GM18867 (cell line): Measurements from ENCODE around the gene CACFD1.

Experiments
- ATAC-seq: cut with Tn5 transposase; IDR thresholded peaks from one replicate; pipeline ENCODE4 v1.9.1; 2021; ENCODE audit warnings: mild to moderate bottlenecking, moderate library complexity; ENCODE audit not compliant: unreplicated experiment

CACFD1 gene

GRCh38 chr9:133496861-133497842 lies 37.4 kb downstream of the CACFD1 start:
- no peak for ATAC-seq

- ATAC-seq: no peak
Measured at GRCh38 chr9:133499132-133499891, 39.5 kb downstream of the CACFD1 start.

- ATAC-seq: no peak
Measured at GRCh38 chr9:133499892-133500270, 40.1 kb downstream of the CACFD1 start.

GRCh38 chr9:133502112-133502511 lies 42.3 kb downstream of the CACFD1 start:
- ATAC-seq: no peak

GRCh38 chr9:133505186-133505830 lies 45.5 kb downstream of the CACFD1 start:
- no peak for ATAC-seq

- ATAC-seq: no peak
Measured at GRCh38 chr9:133505901-133506652, 46.3 kb downstream of the CACFD1 start.

- no peak for ATAC-seq
Measured at GRCh38 chr9:133506653-133507038, 46.9 kb downstream of the CACFD1 start.

- ATAC-seq: no peak
Measured at GRCh38 chr9:133507246-133507965, 47.6 kb downstream of the CACFD1 start.

- ATAC-seq: no peak
Measured at GRCh38 chr9:133508046-133508445, 48.3 kb downstream of the CACFD1 start.

- ATAC-seq: no peak
Measured at GRCh38 chr9:133509179-133510083, 49.7 kb downstream of the CACFD1 start.

- ATAC-seq: no peak
Measured at GRCh38 chr9:133510926-133511505, 51.2 kb downstream of the CACFD1 start.

- no peak for ATAC-seq
Measured at GRCh38 chr9:133511607-133512006, 51.8 kb downstream of the CACFD1 start.

GRCh38 chr9:133512253-133513213 lies 52.8 kb downstream of the CACFD1 start:
- ATAC-seq: no peak

GRCh38 chr9:133513214-133514100 lies 53.7 kb downstream of the CACFD1 start:
- ATAC-seq: no peak

GRCh38 chr9:133514460-133515239 lies 54.9 kb downstream of the CACFD1 start:
- ATAC-seq: no peak

- ATAC-seq: no peak
Measured at GRCh38 chr9:133515240-133515610, 55.4 kb downstream of the CACFD1 start.
